Measurements from ENCODE around the gene MRPL42.
A peak's percentile ranks its signal among the peaks of the same experiment; 100 is the strongest.

Gene MRPL42

DNA sequence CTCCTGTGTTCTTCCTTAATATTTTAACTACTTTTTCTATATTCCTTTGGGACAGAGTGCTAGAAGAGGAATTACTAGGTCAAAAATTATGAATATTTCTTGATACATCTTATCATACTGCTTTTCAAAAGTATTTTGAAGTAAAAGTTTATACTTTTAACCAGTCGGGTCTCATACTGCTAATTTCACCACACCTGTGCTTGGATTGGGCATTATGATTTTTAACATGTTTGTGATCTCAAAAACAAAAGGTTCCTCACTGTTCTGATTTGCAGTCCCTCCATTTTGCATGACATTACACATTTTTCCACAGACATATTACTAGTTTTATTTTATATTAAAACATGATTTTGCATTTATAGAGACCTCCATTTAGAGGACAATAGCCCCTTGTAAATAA lies 32.9 kb downstream of the MRPL42 start:
- DNase-seq (ENCODE audit: low read depth): no peak

DNA sequence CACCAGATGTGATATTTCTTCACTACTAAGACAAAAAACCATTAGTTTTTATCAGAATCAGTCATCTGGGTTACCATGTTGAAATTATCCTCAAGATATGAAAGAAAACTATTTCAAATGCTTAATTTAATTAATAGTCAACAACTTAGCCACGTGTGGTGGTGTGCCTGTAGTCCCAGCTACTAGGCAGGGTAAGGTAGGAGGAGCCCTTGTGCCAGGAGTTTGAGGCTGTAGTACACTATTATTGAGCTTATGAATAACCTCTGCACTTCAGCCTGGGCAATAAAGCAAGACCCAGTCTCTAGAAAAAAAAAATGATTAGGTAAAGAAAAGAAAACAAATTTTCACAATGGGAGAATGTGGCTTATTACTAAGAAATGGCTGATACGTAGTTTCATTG lies 33.4 kb downstream of the MRPL42 start:
- DNase-seq (ENCODE audit: low read depth): no peak

GRCh38 chr12:93502802-93503623 lies 35.7 kb downstream of the MRPL42 start:
- peak; percentile 34 for DNase-seq (ENCODE audit: low read depth)

DNA sequence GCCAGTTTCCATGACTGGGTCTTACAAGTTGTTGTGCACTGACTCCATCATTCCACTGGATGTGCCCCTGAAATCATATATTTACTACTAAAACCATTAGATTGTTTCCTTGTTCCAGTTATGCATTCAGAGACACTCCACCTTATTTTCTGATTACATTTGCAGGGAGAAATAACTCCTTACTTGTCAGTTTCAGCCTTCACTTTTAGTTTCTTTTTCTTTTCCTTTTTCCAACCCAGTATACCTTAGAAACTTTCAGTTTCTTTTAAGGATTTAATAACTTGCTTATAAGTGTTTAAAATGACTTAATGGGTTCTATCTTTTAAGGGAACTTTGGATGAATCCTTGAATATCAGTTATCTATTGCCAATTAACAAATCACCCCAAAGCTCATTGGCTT lies 39.9 kb downstream of the MRPL42 start:
- no peak for DNase-seq (ENCODE audit: low read depth)

DNA sequence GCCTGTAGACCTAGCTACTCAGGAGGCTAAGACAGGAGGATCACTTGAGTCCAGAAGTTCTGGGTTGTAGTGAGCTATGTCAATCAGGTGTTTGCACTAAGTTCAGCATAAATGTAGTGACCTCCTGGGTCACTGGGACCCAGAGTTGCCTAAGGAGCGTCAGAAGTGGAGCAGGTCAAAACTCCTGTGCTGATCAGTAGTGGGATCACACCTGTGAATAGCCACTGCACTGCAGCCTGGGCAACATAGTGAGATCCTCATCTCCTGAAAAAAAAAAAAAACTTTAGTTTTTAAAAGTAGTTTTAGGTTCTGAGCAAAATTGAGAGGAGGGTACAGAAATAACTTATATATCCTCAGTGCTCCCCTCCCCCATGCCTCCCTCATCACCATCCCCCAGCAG lies 42.2 kb downstream of the MRPL42 start:
- no peak for DNase-seq (ENCODE audit: low read depth)

GRCh38 chr12:93514853-93515252 lies 47.5 kb downstream of the MRPL42 start:
- peak; percentile 63 for DNase-seq (ENCODE audit: low read depth)

- DNase-seq (ENCODE audit: low read depth): peak; percentile 42
Observed at GRCh38 chr12:93518725-93519124, 51.4 kb downstream of the MRPL42 start.

- no peak for DNase-seq (ENCODE audit: low read depth)
Observed at GRCh38 chr12:93519859-93520258, 52.5 kb downstream of the MRPL42 start.

GRCh38 chr12:93520454-93520853 lies 53.1 kb downstream of the MRPL42 start:
- DNase-seq (ENCODE audit: low read depth): no peak

- peak; percentile 38 for DNase-seq (ENCODE audit: low read depth)
Observed at GRCh38 chr12:93521225-93522080, 54.1 kb downstream of the MRPL42 start.

GRCh38 chr12:93524386-93525133 lies 57.2 kb downstream of the MRPL42 start:
- no peak for DNase-seq (ENCODE audit: low read depth)

DNA sequence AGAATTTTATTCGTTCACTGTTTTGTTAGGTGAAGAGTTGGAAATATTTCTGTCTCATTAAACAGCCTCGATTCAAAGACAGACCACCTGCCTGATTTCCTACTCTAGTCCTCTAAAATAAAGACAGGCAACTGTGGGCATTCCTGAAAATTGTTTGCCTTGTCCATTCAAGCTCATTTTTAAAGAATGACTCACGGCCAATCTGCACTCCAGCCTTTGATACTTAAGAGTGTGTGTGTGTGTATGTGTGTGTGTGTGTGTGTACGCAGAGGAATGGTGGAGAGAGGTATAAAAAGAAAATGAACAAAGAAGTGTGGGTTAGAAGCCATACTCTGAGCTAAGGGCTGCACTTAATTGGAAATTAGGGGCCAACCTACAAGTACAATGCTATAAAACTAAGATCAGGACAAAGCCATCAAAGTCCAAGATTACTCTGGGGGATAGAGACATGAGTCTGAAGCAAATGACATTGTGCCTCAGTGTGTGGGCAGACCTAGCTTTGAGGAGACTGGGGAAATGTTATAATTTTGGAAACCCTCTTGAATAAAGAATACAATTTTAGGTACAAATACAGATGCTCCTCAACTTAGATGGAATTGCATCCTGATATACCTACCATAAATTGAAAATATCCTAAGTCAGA lies 59.6 kb downstream of the MRPL42 start:
- DNase-seq (ENCODE audit: low read depth): peak; percentile 92

DNA sequence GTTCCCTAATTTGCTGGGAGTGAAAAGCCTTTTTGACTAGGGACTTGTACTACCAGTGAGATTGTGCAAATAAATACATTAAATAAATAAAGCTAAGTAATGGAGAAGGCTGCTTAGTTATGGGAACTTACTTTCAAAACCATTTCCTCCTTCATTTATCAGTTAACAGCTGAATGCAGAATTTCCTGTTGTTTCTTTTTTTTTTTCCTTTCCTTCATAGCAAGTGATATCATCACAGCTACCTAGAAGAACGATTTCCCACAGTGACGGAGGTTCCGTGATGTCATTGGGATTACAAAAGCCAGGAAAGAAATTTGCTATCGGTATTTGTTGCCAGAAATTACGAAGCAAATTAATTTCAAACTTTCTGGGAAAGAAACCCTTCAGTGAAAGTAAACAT lies 63.0 kb downstream of the MRPL42 start:
- no peak for DNase-seq (ENCODE audit: low read depth)

DNA sequence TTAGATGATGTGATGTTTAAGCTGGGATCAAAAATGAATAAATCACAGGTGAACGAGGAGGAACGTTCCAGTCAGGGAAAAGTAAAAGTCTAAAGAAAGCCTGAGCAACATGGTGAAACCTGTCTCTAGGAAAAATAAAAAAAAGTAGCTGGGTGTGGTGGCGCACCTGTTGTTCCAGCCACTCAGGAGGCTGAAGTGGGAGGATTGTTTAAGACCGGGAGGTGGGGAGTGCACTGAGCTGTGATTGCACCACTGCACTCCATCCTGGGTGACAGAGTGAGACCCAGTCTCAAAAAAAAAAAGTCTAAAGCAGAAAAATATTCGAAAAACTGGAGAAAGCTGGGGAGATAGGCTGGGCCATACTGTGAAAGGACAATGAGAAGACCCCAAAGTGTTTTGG lies 66.0 kb downstream of the MRPL42 start:
- DNase-seq (ENCODE audit: low read depth): no peak

- no peak for DNase-seq (ENCODE audit: low read depth)
Observed at GRCh38 chr12:93536111-93536765, 68.9 kb downstream of the MRPL42 start.

- DNase-seq (ENCODE audit: low read depth): peak; percentile 25
Observed at GRCh38 chr12:93536766-93537488, 69.6 kb downstream of the MRPL42 start.

DNA sequence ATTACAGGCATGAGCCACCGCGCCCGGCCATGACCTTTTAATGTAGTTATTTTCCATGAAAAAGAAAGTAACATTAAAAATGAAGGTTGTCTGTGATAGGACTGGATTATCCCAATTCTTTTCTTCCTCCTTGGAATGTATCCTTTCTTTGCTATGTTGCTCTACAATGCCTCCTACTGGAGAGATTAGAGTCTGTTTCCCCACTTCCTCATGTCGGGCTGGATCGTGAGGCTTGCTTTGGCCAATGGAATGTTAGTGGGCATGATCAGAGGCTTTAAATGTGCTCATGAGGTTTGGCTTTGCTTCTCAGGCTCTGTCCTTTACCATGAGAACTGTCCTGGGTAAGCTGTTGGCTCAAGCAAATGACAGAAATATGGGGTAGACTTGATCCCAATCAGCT lies 70.5 kb downstream of the MRPL42 start:
- no peak for DNase-seq (ENCODE audit: low read depth)

GRCh38 chr12:93539821-93540220 lies 72.5 kb downstream of the MRPL42 start:
- DNase-seq (ENCODE audit: low read depth): no peak

DNA sequence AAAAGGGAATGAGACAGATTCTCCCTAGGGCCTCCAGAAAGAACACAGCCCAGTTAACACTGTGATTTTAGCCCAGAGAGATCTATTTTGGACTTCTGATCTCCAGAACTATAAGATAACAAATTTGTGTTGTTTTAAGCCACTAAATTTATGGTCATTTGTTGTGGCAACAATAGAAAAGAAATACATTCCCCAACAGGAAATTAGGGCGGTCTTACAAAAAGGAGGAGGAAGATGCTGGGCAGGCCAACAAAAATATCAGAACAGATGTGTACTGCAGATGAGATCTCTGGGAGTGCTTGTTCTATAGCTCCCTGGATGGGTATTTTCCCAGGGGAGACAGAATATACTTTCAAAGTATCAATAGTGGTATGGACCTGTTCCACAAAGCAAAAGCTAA lies 73.2 kb downstream of the MRPL42 start:
- peak; percentile 47 for DNase-seq (ENCODE audit: low read depth)

DNA sequence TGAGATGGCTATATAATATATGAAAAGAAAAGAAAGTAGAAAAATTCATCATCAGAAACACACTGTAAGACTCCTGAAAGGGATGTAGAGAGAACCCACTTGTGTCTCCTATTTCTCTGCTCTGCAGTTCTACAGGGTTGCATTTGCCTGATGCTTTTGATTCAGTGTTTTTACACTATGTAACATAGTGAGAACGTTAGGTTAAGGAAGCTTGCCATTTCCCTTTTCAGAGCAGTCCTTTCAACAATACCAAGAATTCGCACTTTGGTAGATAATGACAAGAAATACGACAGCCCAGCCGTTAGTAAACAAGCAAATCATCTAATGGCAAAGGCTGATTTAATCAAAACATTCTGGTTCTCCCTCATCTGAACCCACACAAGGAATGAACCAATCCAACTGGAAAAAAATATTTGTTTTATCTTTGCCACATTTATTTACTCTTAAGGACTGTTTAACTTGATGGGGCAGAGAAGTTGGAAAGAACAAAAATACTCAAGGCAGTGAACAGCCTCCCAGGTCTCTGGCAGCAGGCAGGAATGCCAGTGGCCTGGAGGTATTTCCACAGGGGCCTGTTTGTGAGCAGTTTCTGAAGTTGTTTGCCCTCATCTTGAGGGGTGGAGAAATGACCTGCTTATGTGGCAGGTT lies 74.4 kb downstream of the MRPL42 start:
- peak; percentile 39 for DNase-seq (ENCODE audit: low read depth)
